Bone marrow (tissue), 2 donors: ENCODE data around the gene TKT.

Experiments
- DNase-seq, 2 donors: peaks; one replicate each; lab custom pipeline; 2025; lab: John Stamatoyannopoulos, UW

Gene TKT

GRCh38 chr3:53181024-53181371 lies 74.8 kb downstream of the TKT start:
- no peak for DNase-seq

- DNase-seq, result peak in 1 of 2 donors; percentile 23
These were observed 75.4 kb downstream of the TKT start for GRCh38 chr3:53180305-53181023.

GRCh38 chr3:53179580-53179979 lies 76.2 kb downstream of the TKT start:
- no peak for DNase-seq

GRCh38 chr3:53178246-53178645 lies 77.6 kb downstream of the TKT start:
- DNase-seq, result no peak

- DNase-seq, result no peak
These were observed 79.9 kb downstream of the TKT start for GRCh38 chr3:53175613-53176540.
